NCI-H1417 (cell line): Measurements from ENCODE around the gene UBIAD1.
"Not testable (repeated sequence)": the region's sequence is repeated elsewhere in the genome, so short reads cannot be mapped to it uniquely, and the experiment has no call there.

Source experiments
- DNase-seq, 3 experiments: peaks; one replicate each; lab custom pipeline; 2025; lab: John Stamatoyannopoulos, UW

UBIAD1 gene

DNA sequence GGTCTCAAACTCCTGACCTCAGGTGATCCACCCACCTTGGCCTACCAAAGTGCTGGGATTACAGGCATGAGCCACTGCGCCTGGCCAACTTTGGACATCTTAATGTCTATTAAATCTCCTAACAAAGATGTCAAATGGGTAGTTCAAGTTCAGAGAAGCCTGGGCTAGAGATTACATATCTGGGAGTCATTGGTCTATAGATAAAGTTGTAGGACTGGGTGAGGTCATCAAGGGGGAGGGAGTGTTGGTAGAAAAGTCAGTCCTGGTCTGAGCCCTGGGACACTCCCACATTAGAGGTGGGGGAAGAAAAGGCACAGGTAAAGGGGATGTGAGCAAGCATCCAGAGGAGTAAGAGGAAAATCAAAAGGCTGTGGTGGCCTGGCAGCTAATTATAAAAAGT, 6.6 kb downstream of the UBIAD1 start:
- DNase-seq: no peak

DNA sequence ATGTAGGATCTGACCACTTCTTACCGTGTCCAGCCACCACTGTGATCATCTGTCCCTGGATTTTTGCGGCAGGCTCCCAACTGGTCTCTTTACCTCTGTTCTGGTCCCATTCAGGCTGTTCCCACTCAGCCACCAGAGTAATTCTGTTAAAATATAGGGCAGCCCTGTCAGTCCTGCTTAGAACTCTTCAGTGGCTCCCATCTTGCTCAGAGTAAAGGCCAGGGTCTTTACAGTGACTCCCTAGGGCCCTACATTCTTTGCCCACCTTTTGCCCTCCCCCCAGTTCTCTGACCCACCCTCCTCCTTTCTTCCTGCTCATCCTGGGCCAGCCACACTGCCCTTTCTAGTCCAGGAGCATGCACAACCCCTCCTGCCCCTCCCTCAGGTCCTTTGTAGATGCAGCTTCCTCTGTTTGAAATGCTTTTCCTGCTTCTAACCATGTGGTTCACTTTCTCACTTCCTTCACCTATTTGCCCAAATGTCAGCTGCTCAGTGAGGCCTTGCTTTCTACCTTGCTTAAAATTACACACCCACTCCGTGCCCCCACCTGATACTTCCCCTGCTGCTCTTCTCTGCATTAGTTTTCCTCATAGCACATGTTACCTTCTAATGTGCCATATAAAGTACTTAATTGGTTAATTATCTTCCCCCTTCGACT, 7.8 kb downstream of the UBIAD1 start:
- peak in 2 of 3 experiments; percentile 9 to 52 for DNase-seq

DNA sequence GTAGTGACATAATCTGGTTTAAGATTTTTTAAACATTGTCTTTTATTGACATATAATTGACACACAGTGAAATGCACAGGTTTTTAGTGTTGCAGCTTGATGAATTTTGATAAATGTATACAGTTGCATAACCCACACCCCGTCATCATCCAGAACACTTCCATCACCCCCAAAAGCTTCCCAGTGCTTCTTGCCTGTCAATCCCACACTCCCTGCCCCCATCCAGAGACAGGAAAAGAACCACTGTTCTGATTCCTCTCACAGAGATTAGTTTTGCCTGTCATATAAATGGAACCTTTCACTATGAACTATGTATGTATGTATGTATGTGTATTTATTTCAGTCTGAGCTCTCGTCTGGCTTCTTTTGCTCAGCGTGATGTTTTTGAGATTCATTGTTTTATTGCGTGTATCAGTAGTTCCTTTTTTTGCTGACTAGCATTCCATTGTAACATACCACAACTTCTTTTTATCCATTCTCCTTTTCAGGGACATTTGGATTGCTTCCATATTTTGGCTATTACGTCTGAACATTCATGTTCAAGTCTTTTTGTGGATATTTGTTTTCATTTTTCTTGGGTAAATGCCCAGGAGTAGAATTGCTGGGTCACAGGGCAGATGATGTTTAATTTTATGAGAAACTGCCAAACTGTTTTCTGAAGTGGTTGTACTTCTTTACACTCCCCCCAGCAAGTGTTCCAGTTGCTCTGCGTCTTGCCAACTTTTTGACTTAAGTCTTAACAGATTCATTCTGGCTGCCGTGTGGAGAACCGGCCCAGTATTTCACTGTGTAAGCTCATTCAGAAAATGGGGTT, 8.7 kb downstream of the UBIAD1 start:
- DNase-seq: no peak

DNA sequence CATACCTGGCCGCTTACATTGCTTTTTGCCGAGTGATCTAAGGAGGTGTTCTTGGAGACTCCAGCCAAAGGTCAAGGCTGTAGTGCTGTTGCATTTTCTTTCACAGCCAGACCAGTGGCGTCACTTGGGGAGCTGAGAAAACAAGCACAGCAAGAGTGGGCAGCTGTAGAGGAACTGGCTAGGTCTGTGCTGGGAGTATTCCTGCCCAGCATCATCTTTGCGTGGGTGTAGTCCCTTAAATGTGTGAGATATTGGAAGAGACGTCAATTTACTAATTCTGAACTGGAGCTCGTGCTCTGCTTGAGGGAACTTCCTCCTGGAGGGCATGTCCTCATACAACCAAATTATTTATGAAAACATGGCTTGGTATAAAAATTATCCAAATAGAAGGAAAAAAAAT, 10.2 kb downstream of the UBIAD1 start:
- no peak for DNase-seq

DNA sequence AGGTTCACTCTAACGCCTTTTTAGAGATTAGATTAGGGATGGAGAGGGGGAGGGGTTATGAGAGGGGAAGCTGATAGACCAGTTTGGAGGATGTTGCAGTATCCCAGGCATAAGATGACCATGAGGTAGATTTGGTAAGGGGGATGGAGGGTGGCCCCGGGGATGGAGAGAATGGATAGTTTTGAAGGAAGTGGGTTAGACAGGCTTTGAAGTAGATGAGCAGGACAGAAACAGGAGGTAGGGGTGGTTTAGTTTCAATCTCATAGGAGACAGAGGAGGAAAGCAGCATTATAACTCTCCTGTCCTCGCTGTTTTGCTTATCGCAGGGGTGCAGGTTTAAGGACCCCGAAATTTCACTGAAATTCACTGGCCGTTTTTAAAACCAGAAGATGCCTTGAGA, 11.8 kb downstream of the UBIAD1 start:
- DNase-seq: no peak

DNA sequence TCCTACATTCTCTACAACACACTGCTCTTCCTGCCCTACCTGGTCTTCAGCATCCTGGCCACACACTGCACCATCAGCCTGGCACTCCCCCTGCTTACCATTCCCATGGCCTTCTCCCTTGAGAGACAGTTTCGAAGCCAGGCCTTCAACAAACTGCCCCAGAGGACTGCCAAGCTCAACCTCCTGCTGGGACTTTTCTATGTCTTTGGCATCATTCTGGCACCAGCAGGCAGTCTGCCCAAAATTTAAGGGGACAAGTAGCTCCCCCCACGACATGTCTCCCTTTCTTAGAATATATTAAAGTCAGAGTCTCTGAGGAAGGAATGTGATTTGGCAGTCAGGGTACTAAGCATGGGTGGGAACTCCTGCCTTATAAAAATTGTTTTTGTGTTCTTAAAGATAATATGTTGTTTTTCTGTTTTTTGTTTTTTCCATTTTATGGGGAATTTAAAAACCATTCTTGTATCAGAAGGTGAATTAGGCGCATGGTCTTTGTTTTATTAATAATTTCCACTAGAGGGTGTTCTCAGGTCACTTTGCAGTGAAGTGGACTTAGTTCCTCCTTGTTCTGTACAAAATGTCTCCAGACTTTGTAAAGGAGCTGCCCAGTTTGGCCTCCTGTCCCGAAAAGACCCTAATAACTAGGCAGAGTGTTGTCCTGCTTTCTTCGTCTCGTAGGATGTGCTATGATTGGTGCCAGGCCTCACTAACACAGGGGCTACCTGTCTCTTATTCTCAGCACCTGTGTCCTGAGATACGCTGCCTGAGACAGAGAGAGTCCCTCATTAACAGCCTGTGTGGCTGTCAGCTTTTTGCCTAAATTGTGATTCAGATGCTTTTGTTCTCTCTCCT, 13.1 kb downstream of the UBIAD1 start:
- DNase-seq: peak in 2 of 3 experiments; percentile 6 to 57

DNA sequence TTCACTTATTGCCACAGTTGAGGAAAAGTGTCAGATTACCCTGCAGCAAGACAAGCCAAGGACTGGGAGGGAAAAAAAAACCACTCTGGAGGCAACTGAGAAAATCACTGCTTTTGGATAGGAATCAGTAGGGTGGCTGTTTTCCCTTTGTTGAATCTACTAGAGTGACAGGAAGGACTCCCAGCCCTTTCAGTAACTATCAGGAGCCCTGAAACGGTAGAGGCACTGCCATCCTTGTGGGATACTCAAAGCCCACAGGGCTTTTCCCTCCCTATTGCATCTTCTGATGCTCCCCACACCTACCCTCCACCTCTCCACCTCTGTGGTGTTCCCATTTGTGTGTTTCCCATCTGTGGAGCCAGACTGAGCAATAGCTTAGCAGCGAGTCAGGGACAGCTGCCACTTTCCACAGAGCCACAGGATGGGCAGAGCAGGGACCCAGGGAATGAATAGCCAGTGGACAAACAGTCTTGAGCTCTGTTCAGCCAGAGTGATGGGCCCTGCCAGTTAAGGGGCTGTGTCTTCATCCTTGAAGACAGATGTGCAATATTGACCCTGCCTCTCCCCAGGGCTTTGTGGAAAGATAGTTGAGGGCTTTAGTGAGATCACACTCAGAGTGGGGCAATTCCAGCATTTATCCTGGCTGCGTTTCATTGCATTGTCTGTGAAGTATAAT, 13.9 kb downstream of the UBIAD1 start:
- DNase-seq: peak in 1 of 3 experiments; percentile 57

DNA sequence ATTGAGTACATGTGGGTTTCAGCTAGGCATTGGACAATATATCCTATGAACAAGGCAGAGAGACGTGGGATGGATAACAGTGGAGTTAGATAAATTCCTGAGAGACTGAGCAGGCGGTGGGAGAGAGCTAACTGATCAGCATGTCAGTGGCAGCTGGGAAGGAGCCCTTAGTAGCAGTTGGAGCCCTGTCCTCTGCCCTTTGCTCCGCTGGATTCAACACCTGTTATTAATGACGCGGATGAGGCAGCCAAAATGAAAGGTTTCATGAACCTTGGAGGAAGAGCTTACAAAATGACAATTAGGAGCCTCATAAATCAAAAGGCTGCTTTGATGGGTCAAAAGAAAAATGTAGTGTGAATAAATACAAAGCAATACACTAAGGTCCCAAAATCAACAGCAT, 16.1 kb downstream of the UBIAD1 start:
- DNase-seq: peak in 2 of 3 experiments; percentile 65 to 94

DNA sequence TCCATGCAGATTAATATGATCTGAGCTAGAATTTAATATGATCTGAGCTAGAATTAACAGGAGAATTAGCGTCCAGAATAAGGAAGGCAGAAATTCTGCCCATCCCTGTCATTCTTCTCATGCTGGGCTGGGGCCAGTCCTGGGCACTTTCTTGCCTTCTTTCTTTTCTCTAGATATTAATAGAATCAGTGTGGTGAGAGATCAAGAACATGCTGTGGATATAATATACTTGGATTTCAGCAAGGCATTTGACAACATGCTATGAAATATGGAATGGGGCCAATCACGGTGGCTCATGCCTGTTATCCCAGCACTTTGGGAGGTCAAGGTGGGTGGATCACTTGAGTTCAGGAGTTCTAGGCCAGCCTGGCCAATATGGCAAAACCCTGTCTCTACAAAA, 18.1 kb downstream of the UBIAD1 start:
- DNase-seq: no peak

DNA sequence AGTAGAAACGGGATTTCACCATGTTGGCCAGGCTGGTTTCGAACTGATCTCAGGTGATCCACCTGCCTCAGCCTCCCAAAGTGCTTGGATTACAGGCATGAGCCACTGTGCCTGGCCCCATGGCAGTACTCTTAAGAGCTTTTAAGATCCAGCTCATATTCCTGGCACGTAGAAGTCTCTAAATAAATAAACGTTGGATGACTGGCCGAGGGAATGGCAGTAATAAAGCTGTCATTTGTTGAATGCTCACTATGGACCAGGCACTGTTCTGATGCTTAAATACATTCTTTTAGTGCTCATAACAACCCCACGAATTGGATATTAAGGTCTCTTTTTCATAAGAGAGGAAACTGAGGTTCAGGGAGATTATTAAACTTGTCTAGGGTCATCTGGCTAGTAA, 20.9 kb downstream of the UBIAD1 start:
- DNase-seq: no peak

DNA sequence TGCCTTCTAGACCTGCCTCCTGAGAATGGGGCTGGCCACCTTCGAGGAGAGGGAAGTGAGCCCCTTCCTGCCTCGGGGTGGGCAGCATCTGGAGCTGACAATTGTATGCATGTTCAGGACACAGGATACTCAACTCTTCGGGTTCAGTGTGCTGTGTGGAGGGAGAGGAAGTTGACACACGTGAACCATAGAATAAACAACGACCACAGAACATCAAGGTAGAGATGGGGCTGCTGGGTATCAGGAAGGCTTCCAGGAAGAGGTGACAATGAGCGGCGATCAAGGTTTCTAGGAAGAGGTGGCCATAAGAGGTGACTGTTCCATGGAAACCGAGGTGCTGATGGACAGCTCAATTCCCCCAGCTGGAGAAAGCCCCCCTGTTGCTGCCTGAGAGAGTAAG, 22.0 kb downstream of the UBIAD1 start:
- no peak for DNase-seq

DNA sequence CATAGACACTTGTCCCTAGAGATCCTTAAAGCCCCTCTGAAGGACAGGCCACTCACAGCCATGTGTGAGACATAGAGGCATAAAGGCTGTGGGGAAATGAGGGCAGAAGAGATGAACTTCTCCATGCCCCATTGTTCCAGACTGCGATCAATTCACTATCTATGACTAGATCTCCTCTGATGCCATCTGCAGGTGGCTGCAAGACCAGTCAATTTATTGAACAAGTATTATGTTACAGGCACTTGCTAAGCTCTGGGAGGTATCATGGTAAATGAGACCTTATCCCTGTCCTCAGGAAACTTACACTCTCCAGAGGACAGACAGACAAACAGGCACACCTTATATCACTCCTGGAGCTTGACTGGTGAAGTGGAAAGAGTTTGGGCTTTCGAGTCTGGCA, 22.9 kb downstream of the UBIAD1 start:
- DNase-seq: no peak

DNA sequence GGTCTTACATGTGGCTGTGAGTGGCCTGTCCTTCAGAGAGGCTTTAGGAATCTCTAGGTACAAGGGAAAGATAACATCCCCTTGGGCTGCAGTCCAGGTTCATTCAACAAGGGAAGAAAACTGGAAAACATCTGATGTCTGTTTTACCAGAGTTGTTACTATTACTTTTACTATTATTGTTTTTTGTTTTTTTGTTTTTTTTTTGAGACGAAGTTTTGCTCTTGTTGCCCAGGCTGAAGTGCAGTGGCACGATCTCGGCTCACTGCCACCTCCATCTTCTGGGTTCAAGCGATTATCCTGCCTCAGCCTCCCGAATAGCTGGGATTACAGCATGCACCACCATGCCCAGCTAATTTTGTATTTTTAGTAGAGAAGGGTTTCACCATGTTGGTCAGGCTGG, 24.8 kb downstream of the UBIAD1 start:
- not testable (repeated sequence) for DNase-seq

DNA sequence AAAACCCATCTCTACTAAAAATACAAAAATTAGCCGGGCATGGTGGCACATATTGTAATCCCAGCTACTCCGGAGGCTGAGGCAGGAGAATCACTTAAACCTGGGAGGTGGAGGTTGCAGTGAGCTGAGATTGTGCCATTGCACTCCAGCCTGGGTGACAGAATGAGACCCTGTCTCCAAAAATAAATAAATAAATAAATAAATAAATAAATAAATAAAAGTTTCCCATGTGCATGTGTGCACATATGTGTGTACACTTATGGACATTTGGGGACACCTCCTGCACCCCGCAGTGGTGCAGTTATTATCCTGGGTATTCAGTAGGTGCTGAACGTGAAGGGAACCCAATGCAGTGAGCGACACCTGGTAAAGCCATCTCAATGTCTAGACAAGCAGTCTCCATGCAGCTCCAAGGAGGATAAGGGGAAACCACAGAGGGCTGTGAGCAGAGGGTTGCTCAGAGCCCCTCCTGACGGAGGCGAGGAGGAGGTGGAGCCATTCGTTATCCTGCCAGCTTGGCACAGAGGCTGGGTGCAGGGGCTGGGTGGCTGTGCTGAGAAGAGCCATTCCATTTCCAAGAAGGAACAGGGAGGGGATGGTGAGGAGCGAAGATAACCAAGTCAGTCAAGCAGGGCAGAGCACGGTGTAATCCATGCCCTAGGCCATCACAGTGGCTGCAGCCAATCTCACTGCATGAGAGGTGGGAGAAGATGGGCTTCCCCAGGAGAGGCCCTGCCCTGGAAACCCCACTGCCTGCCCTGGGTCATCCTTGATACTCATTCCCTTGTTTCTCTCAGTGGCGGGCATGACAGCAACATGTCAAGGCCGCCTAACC, 25.6 kb downstream of the UBIAD1 start:
- no peak for DNase-seq

DNA sequence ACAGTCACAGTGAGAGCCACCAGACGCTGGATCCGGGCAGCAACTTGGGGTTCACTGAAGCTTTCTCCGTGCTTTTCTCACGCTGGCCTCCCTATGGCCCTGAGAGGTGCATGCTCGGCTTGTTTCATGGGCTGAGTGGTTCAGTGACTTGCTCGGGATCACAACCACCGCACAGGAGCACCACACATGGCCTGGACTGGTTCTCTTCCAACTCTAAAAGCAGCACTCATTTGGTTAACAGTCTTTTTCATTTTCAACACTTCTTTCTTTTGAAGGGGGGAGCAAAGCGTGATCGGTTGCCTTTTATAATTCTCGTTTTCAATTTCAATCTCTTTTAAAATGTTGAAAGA, 26.2 kb downstream of the UBIAD1 start:
- DNase-seq: no peak

DNA sequence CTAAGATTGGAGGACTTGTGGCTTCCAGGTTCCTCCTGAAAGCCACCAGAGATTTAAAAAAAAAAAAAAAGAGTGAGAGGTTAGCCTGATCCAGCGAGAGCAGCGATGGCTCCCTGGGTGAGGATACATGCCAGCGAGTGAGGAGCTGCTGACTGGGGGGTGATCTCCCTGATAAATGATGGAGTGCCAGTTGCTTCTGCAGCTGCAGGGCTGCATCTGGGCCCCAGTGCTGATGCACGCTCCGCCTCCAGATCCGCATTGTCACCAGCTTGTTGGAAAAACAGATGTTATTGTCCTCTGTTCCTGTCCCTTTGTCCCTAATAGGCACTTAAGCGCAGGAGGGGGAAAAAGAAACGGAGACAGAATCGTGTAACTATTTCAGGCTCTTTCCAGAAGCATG, 28.6 kb downstream of the UBIAD1 start:
- DNase-seq: peak; percentile 13 to 74 (median 32)

DNA sequence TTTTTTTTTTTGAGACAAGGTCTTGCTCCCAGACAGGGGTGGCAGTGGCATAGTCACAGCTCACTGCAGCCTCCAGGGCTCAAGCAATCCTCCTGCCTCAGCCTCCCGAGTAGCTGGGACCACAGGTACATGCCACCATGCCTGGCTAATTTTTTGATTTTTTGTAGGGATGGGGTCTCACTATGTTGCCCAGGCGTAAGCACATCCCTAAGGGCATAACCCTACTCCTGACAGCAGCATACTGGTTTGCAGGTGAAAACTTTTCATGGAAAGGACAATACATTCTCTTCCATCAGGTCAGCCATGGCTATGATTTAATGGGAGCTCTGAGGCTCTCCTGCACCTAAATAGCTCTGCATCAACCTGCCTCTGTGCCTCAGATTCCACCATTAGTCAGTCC, 29.4 kb downstream of the UBIAD1 start:
- DNase-seq: no peak

DNA sequence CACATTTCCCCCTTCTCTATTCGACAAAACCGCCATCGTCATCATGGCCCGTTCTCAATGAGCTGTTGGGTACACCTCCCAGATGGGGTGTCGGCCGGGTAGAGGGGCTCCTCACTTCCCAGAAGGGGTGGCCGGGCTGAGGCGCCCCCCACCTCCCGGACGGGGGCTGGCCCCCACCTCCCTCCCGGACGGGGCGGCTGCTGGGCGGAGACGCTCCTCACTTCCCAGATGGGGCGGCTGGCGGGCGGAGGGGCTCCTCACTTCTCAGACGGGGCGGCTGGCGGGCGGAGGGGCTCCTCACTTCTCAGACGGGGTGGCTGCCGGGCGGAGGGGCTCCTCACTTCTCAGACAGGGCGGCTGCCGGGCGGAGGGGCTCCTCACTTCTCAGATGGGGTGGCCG, 32.5 kb downstream of the UBIAD1 start:
- DNase-seq: not testable (repeated sequence)

DNA sequence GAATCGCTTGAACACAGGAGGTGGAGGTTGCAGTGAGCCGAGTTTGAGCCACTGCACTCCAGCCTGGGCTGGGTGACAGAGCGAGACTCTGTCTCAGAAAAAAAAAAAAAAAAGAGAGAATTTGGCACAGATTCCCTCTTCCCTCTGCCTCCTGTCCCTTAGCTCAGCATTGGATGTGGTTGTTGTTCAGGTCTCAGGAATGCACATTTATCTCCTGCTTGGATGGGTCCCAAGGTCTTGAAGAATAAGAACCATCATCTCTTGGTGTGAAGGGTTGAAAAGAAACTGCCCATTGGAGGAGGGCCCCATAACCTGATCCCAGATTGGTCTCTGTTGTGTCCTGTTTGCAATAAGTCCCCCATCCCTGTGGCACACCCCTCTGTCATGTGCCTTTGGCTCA, 34.9 kb downstream of the UBIAD1 start:
- DNase-seq: no peak

DNA sequence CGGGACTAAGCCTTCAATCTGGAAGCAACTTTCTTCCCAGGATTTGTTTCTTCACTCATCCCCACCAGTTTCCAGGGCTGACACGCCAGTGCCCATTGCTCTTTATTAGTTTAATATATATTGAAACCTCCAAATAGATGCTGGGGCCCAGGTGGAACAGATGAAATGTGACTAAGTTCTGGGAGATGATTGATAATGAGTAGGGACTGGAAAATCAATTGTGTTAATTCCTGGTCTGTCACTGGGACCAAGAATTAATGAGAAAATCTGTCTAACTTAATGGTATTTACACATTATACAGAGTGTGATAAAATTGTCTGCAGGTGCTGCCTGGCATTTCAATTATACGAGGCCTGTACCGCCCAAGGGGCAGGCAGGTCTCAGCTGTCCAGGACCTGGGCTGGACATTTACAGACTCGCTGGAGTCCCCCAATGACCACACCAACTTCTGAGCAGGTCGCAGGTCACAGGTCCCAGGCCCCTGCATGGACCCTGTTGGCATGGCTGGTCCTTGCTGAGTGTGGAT, 35.8 kb downstream of the UBIAD1 start:
- DNase-seq: peak in 2 of 3 experiments; percentile 44 to 78

DNA sequence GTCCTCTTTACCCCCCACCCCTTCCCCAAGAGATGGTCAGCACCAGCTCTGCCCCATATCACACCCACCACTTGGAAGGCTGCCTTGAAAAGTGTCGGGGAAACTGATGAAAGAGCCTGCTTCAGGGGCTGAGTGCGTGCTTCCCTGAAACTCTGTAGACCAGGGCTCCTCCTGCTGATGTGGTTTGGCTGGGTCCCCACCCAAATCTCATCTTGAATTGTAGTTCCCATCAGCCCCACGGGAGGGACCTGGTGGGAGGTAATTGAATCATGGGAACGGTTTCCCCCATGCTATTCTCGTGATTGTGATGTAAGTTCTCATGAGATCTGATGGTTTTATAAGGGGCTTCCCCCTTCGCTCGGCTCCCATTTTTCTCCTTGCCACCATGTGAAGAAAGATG, 36.4 kb downstream of the UBIAD1 start:
- no peak for DNase-seq
